Central memory CD4-positive, alpha-beta T cell (primary cell): ENCODE results near the gene GPATCH4.
A peak's percentile ranks its signal among the peaks of the same experiment; 100 is the strongest.
"Not testable (repeated sequence)": the region's sequence is repeated elsewhere in the genome, so short reads cannot be mapped to it uniquely, and the experiment has no call there.

Experiments used
- DNase-seq: peaks from one replicate; pipeline ENCODE4 v3.0.0; 2022

GPATCH4 gene

GRCh38 chr1:156626079-156626438 is 24.8 kb upstream of the GPATCH4 start:
- no peak for DNase-seq

GRCh38 chr1:156625436-156626078 is 24.3 kb upstream of the GPATCH4 start:
- DNase-seq: peak; percentile 58

- no peak for DNase-seq
Measured at GRCh38 chr1:156624814-156625435, 23.6 kb upstream of the GPATCH4 start.

GRCh38 chr1:156623946-156624813 is 22.9 kb upstream of the GPATCH4 start:
- DNase-seq: peak; percentile 10

- DNase-seq: no peak
Measured at GRCh38 chr1:156622581-156623297, 21.5 kb upstream of the GPATCH4 start.

GRCh38 chr1:156619582-156619955 is 18.3 kb upstream of the GPATCH4 start:
- DNase-seq: no peak

GRCh38 chr1:156618853-156619581 is 17.7 kb upstream of the GPATCH4 start, which contains the start of gene HAPLN2:
Gene HAPLN2, plus strand, starts transcription at chr1:156619415. Its CDS starts 4,076 bp downstream, at chr1:156623491.
- DNase-seq: no peak

- no peak for DNase-seq
Measured at GRCh38 chr1:156616463-156616862, 15.2 kb upstream of the GPATCH4 start.

GRCh38 chr1:156615946-156616345 is 14.7 kb upstream of the GPATCH4 start:
- DNase-seq: no peak

- DNase-seq: no peak
Measured at GRCh38 chr1:156612666-156613065, 11.4 kb upstream of the GPATCH4 start.

- DNase-seq: not testable (repeated sequence)
Measured at GRCh38 chr1:156610072-156610471, 8.8 kb upstream of the GPATCH4 start.

- DNase-seq: peak; percentile 51
Measured at GRCh38 chr1:156608981-156609380, 7.7 kb upstream of the GPATCH4 start.

GRCh38 chr1:156608036-156608674 is 6.9 kb upstream of the GPATCH4 start:
- peak; percentile 65 for DNase-seq

- DNase-seq: not testable (repeated sequence)
Measured at GRCh38 chr1:156607344-156607743, 6.1 kb upstream of the GPATCH4 start.

- DNase-seq: no peak
Measured at GRCh38 chr1:156602557-156602993, 1.3 kb upstream of the GPATCH4 start.

- DNase-seq: no peak
Measured at GRCh38 chr1:156601892-156602291, 613 bp upstream of the GPATCH4 start.

- DNase-seq: no peak
Measured at GRCh38 chr1:156600733-156601121, 552 bp downstream of the GPATCH4 start.

- peak; percentile 29 for DNase-seq
Measured at GRCh38 chr1:156599811-156600210, 1.5 kb downstream of the GPATCH4 start.

- no peak for DNase-seq
Measured at GRCh38 chr1:156598731-156599432, 2.4 kb downstream of the GPATCH4 start.

- DNase-seq: no peak
Measured at GRCh38 chr1:156598125-156598524, 3.2 kb downstream of the GPATCH4 start.

GRCh38 chr1:156596426-156596825 is 4.9 kb downstream of the GPATCH4 start:
- no peak for DNase-seq
